Stimulated activated CD4-positive, alpha-beta T cell treated with anti-CD3 and anti-CD28 coated beads, Interleukin-4, amount 100 ng/mL, for 48 hours (primary cell): Measurements from ENCODE around the gene ANAPC5.
"Not testable (repeated sequence)": the region's sequence is repeated elsewhere in the genome, so short reads cannot be mapped to it uniquely, and the experiment has no call there.

Source experiments
- DNase-seq, 2 donors: peaks; one replicate each; pipeline ENCODE4 v3.0.0-alpha.2; 2020; ENCODE audit warnings: low read depth in 2 of 2

The ANAPC5 gene

GRCh38 chr12:121314431-121314830 lies 37.8 kb downstream of the ANAPC5 start:
- DNase-seq = no peak

GRCh38 chr12:121310231-121310630 lies 42.0 kb downstream of the ANAPC5 start:
- not testable (repeated sequence) for DNase-seq

GRCh38 chr12:121307397-121307796 lies 44.8 kb downstream of the ANAPC5 start:
- DNase-seq = not testable (repeated sequence)

GRCh38 chr12:121304306-121304705 lies 47.9 kb downstream of the ANAPC5 start:
- no peak for DNase-seq

GRCh38 chr12:121301876-121302275 lies 50.3 kb downstream of the ANAPC5 start:
- no peak for DNase-seq

- DNase-seq = no peak
These were observed 52.0 kb downstream of the ANAPC5 start for GRCh38 chr12:121300083-121300819.

- no peak for DNase-seq
These were observed 52.5 kb downstream of the ANAPC5 start for GRCh38 chr12:121299662-121300061.

GRCh38 chr12:121298411-121298810 lies 53.8 kb downstream of the ANAPC5 start:
- not testable (repeated sequence) for DNase-seq

GRCh38 chr12:121297435-121297991 lies 54.7 kb downstream of the ANAPC5 start:
- peak; percentile 55 to 67 for DNase-seq

GRCh38 chr12:121296618-121297434 lies 55.4 kb downstream of the ANAPC5 start, which contains the start of gene CAMKK2:
Gene CAMKK2, minus strand, starts transcription at chr12:121296709. Its CDS starts 22,183 bp downstream, at chr12:121274526.
- peak; percentile 75 to 82 for DNase-seq

- DNase-seq = peak; percentile 25
These were observed 56.2 kb downstream of the ANAPC5 start for GRCh38 chr12:121295746-121296617.

- peak in 1 of 2 donors; percentile 3 for DNase-seq
These were observed 57.0 kb downstream of the ANAPC5 start for GRCh38 chr12:121295116-121295745.

GRCh38 chr12:121294151-121294889 lies 57.9 kb downstream of the ANAPC5 start:
- DNase-seq = no peak

- DNase-seq = no peak
These were observed 58.6 kb downstream of the ANAPC5 start for GRCh38 chr12:121293603-121294002.

- no peak for DNase-seq
These were observed 61.8 kb downstream of the ANAPC5 start for GRCh38 chr12:121290410-121290809.

GRCh38 chr12:121289962-121290361 lies 62.2 kb downstream of the ANAPC5 start:
- no peak for DNase-seq

- DNase-seq = no peak
These were observed 63.2 kb downstream of the ANAPC5 start for GRCh38 chr12:121288986-121289385.

GRCh38 chr12:121288158-121288845 lies 63.9 kb downstream of the ANAPC5 start:
- no peak for DNase-seq

GRCh38 chr12:121287267-121287954 lies 64.8 kb downstream of the ANAPC5 start:
- DNase-seq = no peak
